ENCODE measurements around the gene IL22RA2.

DNA sequence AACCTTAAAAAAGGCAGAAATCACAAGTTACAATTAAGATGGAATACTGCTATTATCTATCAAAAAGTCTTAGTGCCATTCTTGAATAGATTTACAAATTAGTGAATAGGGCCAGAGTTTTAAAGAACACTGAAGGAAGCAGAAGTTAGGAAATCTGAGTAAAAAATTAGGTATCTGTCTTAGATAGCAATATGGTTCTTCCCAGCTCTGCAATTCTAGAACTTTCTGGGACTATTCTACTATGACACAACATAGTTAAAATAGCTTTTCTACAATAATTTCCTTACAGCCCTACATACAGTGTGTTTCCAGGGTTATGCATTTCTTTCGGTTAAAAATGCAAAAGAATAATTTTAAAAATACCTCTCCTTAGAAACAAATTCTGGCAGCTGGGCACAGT, 27.6 kb upstream of the IL22RA2 start:
- TF ChIP-seq POLR2AphosphoS5 (IDR thresholded peaks at IDR 0.05) (no peak), EP300 (IDR thresholded peaks at IDR 0.05) (no peak), POLR2A (IDR thresholded peaks at IDR 0.05; ENCODE audit: low read depth) (no peak)
- TF ChIP-seq, protein P1, sequence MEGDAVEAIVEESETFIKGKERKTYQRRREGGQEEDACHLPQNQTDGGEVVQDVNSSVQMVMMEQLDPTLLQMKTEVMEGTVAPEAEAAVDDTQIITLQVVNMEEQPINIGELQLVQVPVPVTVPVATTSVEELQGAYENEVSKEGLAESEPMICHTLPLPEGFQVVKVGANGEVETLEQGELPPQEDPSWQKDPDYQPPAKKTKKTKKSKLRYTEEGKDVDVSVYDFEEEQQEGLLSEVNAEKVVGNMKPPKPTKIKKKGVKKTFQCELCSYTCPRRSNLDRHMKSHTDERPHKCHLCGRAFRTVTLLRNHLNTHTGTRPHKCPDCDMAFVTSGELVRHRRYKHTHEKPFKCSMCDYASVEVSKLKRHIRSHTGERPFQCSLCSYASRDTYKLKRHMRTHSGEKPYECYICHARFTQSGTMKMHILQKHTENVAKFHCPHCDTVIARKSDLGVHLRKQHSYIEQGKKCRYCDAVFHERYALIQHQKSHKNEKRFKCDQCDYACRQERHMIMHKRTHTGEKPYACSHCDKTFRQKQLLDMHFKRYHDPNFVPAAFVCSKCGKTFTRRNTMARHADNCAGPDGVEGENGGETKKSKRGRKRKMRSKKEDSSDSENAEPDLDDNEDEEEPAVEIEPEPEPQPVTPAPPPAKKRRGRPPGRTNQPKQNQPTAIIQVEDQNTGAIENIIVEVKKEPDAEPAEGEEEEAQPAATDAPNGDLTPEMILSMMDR (IDR thresholded peaks at IDR 0.05) = no peak
